ENCODE results near the gene LILRB1.

Gene LILRB1

GRCh38 chr19:54644056-54644455, 13.8 kb downstream of the LILRB1 start:
- no peaks in the 10 kb centered on the region for H3K9me2 ChIP-seq (replicated peaks; ENCODE audit: insufficient read depth, low read length)
- TF ChIP-seq CTCF (IDR thresholded peaks at IDR 0.05; ENCODE audit: insufficient read depth, low read length, poor library complexity, severe bottlenecking) (no peak), EZH2phosphoT487 (conservative IDR thresholded peaks at IDR 0.05; ENCODE audit: low read length) (no peak)
- H3K27me3 ChIP-seq (ENCODE audit: low read length) = no peaks in the 10 kb centered on the region
- H3K9me3 ChIP-seq (ENCODE audit: insufficient read depth, low read length) = no peaks in the 10 kb centered on the region
- H3K4me3 ChIP-seq (ENCODE audit: insufficient read depth, low read length, poor library complexity, severe bottlenecking) = no peak overlapping the region
- no peaks in the 10 kb centered on the region for H3F3A ChIP-seq (ENCODE audit: insufficient read depth)
- H3K4me2 ChIP-seq (ENCODE audit: low read depth, low read length, poor library complexity, severe bottlenecking) = no peak overlapping the region
- H3K27ac ChIP-seq (ENCODE audit: low read depth, low read length) = no peak overlapping the region
- H3K9ac ChIP-seq (ENCODE audit: low read length) = no peak overlapping the region
- H2AFZ ChIP-seq (ENCODE audit: low read depth, low read length, severe bottlenecking) = no peak overlapping the region
- H4K20me1 ChIP-seq (ENCODE audit: low read depth, low read length) = no peaks in the 10 kb centered on the region
- no peaks in the 10 kb centered on the region for H3K79me2 ChIP-seq (ENCODE audit: insufficient read depth, low read length)
- H3K36me3 ChIP-seq (ENCODE audit: low read length) = no peaks in the 10 kb centered on the region

GRCh38 chr19:54646331-54646841, 16.1 kb downstream of the LILRB1 start:
- H3K36me3 ChIP-seq (ENCODE audit: low read length) = no peaks in the 10 kb centered on the region
- H3K9me2 ChIP-seq (replicated peaks; ENCODE audit: insufficient read depth, low read length) = no peaks in the 10 kb centered on the region
- H3K4me2 ChIP-seq (ENCODE audit: low read depth, low read length, poor library complexity, severe bottlenecking) = no peak overlapping the region
- no peak overlapping the region for H3K9ac ChIP-seq (ENCODE audit: low read length)
- no peak for TF ChIP-seq EZH2phosphoT487 (conservative IDR thresholded peaks at IDR 0.05; ENCODE audit: low read length)
- no peak for TF ChIP-seq CTCF (IDR thresholded peaks at IDR 0.05; ENCODE audit: insufficient read depth, low read length, poor library complexity, severe bottlenecking)
- no peak overlapping the region for H3K4me3 ChIP-seq (ENCODE audit: insufficient read depth, low read length, poor library complexity, severe bottlenecking)
- no peaks in the 10 kb centered on the region for H3K79me2 ChIP-seq (ENCODE audit: insufficient read depth, low read length)
- H3K27ac ChIP-seq (ENCODE audit: low read depth, low read length) = no peak overlapping the region
- no peaks in the 10 kb centered on the region for H3K27me3 ChIP-seq (ENCODE audit: low read length)
- no peaks in the 10 kb centered on the region for H3K9me3 ChIP-seq (ENCODE audit: insufficient read depth, low read length)
- no peaks in the 10 kb centered on the region for H4K20me1 ChIP-seq (ENCODE audit: low read depth, low read length)
- H2AFZ ChIP-seq (ENCODE audit: low read depth, low read length, severe bottlenecking) = no peak overlapping the region
- no peaks in the 10 kb centered on the region for H3F3A ChIP-seq (ENCODE audit: insufficient read depth)

DNA sequence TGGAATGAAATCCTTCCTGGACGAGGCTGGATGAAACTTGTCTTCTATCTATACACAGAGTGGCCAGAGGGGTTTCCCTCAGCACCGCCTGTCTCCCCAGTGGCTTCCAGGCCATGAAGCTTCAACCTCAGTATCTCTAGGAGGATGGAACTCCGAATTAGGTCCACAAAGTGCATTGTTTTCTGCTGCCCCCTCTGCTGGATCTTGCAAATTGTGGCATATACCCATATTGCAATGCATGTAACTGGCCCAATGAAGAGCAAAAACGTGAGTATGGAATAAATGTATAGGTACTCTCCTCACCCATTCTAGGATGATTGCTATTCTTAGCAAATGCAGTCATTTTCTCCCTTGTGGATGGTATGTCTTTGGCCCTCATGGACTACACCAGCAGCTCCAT, 17.8 kb downstream of the LILRB1 start:
- Histone ChIP-seq H4K20me1 (ENCODE audit: low read depth, low read length) (no peaks in the 10 kb centered on the region), H3K4me2 (ENCODE audit: low read depth, low read length, poor library complexity, severe bottlenecking) (no peak overlapping the region), H3K9me2 (replicated peaks; ENCODE audit: insufficient read depth, low read length) (no peaks in the 10 kb centered on the region), H3F3A (ENCODE audit: insufficient read depth) (no peaks in the 10 kb centered on the region), H3K27me3 (ENCODE audit: low read length) (no peaks in the 10 kb centered on the region), H3K27ac (ENCODE audit: low read depth, low read length) (no peak overlapping the region), H3K36me3 (ENCODE audit: low read length) (no peaks in the 10 kb centered on the region), H2AFZ (ENCODE audit: low read depth, low read length, severe bottlenecking) (no peak overlapping the region), H3K4me3 (ENCODE audit: insufficient read depth, low read length, poor library complexity, severe bottlenecking) (no peak overlapping the region), H3K79me2 (ENCODE audit: insufficient read depth, low read length) (no peaks in the 10 kb centered on the region), H3K9ac (ENCODE audit: low read length) (no peak overlapping the region), H3K9me3 (ENCODE audit: insufficient read depth, low read length) (no peaks in the 10 kb centered on the region)
- no peak for TF ChIP-seq EZH2phosphoT487 (conservative IDR thresholded peaks at IDR 0.05; ENCODE audit: low read length)
- no peak for TF ChIP-seq CTCF (IDR thresholded peaks at IDR 0.05; ENCODE audit: insufficient read depth, low read length, poor library complexity, severe bottlenecking)

All from SU-DHL-6 (cell line).